Measurements from ENCODE around the gene MORN1.

MORN1 gene

GRCh38 chr1:2354511-2355372 is 36.6 kb downstream of the MORN1 start:
- DNase-seq = no peak
- in situ Hi-C loops (cut with HindIII; ENCODE audit: low pct_ligation_motif_present, low sequenced_read_pairs) = loop anchor here (10.0 kb wide), 1 partner anchor 160 kb away; the partner anchor contains the start of gene FAAP20
- Histone ChIP-seq H3K27me3 (replicated peaks) (no peaks in the 10 kb centered on the region), H3K36me3 (replicated peaks) (no peaks in the 10 kb centered on the region), H3K27ac (no peak overlapping the region), H3K4me3 (ENCODE audit: low read depth, low read length) (no peak overlapping the region)
- TF ChIP-seq CTCF (IDR thresholded peaks at IDR 0.05; ENCODE audit: low read depth, low read length, missing control alignments) = no peak

GRCh38 chr1:2353551-2354438 is 37.6 kb downstream of the MORN1 start:
- no peaks in the 10 kb centered on the region for H3K27me3 ChIP-seq (replicated peaks)
- no peak for DNase-seq
- in situ Hi-C loops (cut with HindIII; ENCODE audit: low pct_ligation_motif_present, low sequenced_read_pairs) = loop anchor here (10.0 kb wide), 1 partner anchor 159 kb away; the partner anchor contains the start of gene FAAP20

GRCh38 chr1:2352897-2353550 is 38.3 kb downstream of the MORN1 start:
- no peak for TF ChIP-seq CTCF (IDR thresholded peaks at IDR 0.05; ENCODE audit: low read depth, low read length, missing control alignments)
- in situ Hi-C loops (cut with HindIII; ENCODE audit: low pct_ligation_motif_present, low sequenced_read_pairs) = loop anchor here (10.0 kb wide), 1 partner anchor 158 kb away; the partner anchor contains the start of gene FAAP20
- H3K27ac ChIP-seq = no peak overlapping the region
- H3K4me3 ChIP-seq (ENCODE audit: low read depth, low read length) = no peak overlapping the region
- H3K36me3 ChIP-seq (replicated peaks) = no peaks in the 10 kb centered on the region
- no peak for DNase-seq
- H3K27me3 ChIP-seq (replicated peaks) = no peaks in the 10 kb centered on the region

More at GRCh38 chr1:2353551-2354438, 37.6 kb downstream of the MORN1 start:
- no peak for TF ChIP-seq CTCF (IDR thresholded peaks at IDR 0.05; ENCODE audit: low read depth, low read length, missing control alignments)
- Histone ChIP-seq H3K4me3 (ENCODE audit: low read depth, low read length) (no peak overlapping the region), H3K27ac (no peak overlapping the region), H3K36me3 (replicated peaks) (no peaks in the 10 kb centered on the region)

GRCh38 chr1:2352341-2352896 is 38.9 kb downstream of the MORN1 start:
- Histone ChIP-seq H3K4me3 (ENCODE audit: low read depth, low read length) (no peak overlapping the region), H3K27me3 (replicated peaks) (no peaks in the 10 kb centered on the region), H3K36me3 (replicated peaks) (no peaks in the 10 kb centered on the region), H3K27ac (no peak overlapping the region)
- TF ChIP-seq CTCF (IDR thresholded peaks at IDR 0.05; ENCODE audit: low read depth, low read length, missing control alignments) = no peak
- in situ Hi-C loops (cut with HindIII; ENCODE audit: low pct_ligation_motif_present, low sequenced_read_pairs) = loop anchor here (10.0 kb wide), 1 partner anchor 158 kb away; the partner anchor contains the start of gene FAAP20
- DNase-seq = no peak

- Histone ChIP-seq H3K4me3 (ENCODE audit: low read depth, low read length) (no peak overlapping the region), H3K36me3 (replicated peaks) (no peaks in the 10 kb centered on the region), H3K27me3 (replicated peaks) (no peaks in the 10 kb centered on the region), H3K27ac (no peak overlapping the region)
- no peak for DNase-seq
- no peak for TF ChIP-seq CTCF (IDR thresholded peaks at IDR 0.05; ENCODE audit: low read depth, low read length, missing control alignments)
- in situ Hi-C loops (cut with HindIII; ENCODE audit: low pct_ligation_motif_present, low sequenced_read_pairs) = loop anchor here (10.0 kb wide), 1 partner anchor 157 kb away; the partner anchor contains the start of gene FAAP20
Observed at GRCh38 chr1:2351723-2352122, 39.6 kb downstream of the MORN1 start.
